ENCODE data around the gene CIP2A.

The CIP2A gene

GRCh38 chr3:108510496-108510895 is 78.7 kb downstream of the CIP2A start, which contains the start of gene MYH15:
TSS of gene MYH15 (minus strand) at chr3:108510596. CDS start at chr3:108510530, 66 bp downstream.
- DNase-seq (ENCODE audit: low read depth): no peak

GRCh38 chr3:108509871-108510270 is 79.4 kb downstream of the CIP2A start:
- no peak for DNase-seq (ENCODE audit: low read depth)

GRCh38 chr3:108509263-108509662 is 80.0 kb downstream of the CIP2A start:
- DNase-seq (ENCODE audit: low read depth): no peak

- no peak for DNase-seq (ENCODE audit: low read depth)
Measured at GRCh38 chr3:108507902-108508301, 81.3 kb downstream of the CIP2A start.

- no peak for DNase-seq (ENCODE audit: low read depth)
Measured at GRCh38 chr3:108505811-108506210, 83.4 kb downstream of the CIP2A start.

- DNase-seq (ENCODE audit: low read depth): no peak
Measured at GRCh38 chr3:108503722-108504121, 85.5 kb downstream of the CIP2A start.

- DNase-seq (ENCODE audit: low read depth): no peak
Measured at GRCh38 chr3:108501535-108501934, 87.7 kb downstream of the CIP2A start.

GRCh38 chr3:108500728-108501127 is 88.5 kb downstream of the CIP2A start:
- no peak for DNase-seq (ENCODE audit: low read depth)
